Thymus (tissue), 11 donors: ENCODE measurements around the gene SAE1. TPM values are rescaled to one million over a fixed set of nuclear protein-coding genes. Genes with fewer than 3 reads are reported as not detected.
A peak's percentile ranks its signal among the peaks of the same experiment; 100 is the strongest.

Source experiments
- DNase-seq, 9 donors: peaks; one replicate each; pipeline ENCODE4 v3.0.0-alpha.2; 2013; ENCODE audit warnings: low spot score in 9 of 9, low read depth in 6 of 9, missing footprints in 1 of 9
- H3K27ac ChIP-seq, 2 donors: one replicate each; pipeline ENCODE4 v1.5.1; 2013; ENCODE audit warnings: control low read depth in 1 of 2, low read depth in 1 of 2, low read length in 1 of 2, mild to moderate bottlenecking in 1 of 2, moderate library complexity in 1 of 2
- H3K27me3 ChIP-seq, 2 donors: one replicate each; pipeline ENCODE4 v1.5.1; 2013; ENCODE audit warnings: low read length in 1 of 2; ENCODE audit not compliant: control insufficient read depth in 2 of 2, insufficient read depth in 1 of 2
- H3K36me3 ChIP-seq, 2 donors: one replicate each; pipeline ENCODE4 v1.5.1; 2013; ENCODE audit warnings: low read length in 1 of 2, mild to moderate bottlenecking in 1 of 2, moderate library complexity in 1 of 2; ENCODE audit not compliant: control insufficient read depth in 2 of 2, insufficient read depth in 2 of 2
- H3K4me1 ChIP-seq, 2 donors: one replicate each; pipeline ENCODE4 v1.5.1; 2013; ENCODE audit warnings: low read length in 2 of 2; ENCODE audit not compliant: control insufficient read depth in 2 of 2, insufficient read depth in 2 of 2
- H3K4me3 ChIP-seq, 2 donors: one replicate each; pipeline ENCODE4 v1.5.1; 2013; ENCODE audit warnings: low read length in 2 of 2, control low read depth in 1 of 2, mild to moderate bottlenecking in 1 of 2
- H3K9me3 ChIP-seq, 2 donors: one replicate each; pipeline ENCODE4 v1.5.1; 2013; ENCODE audit warnings: low read length in 1 of 2, mild to moderate bottlenecking in 1 of 2; ENCODE audit not compliant: control insufficient read depth in 2 of 2, insufficient read depth in 1 of 2
- WGBS: extraction: QIAGEN DNeasy Blood & Tissue Kit; methylation state at CpG from one replicate; pipeline ENCODE4 v1.1.7; 2013; 5-methylcytosine and 5-hydroxymethylcytosine counted together
- polyA plus RNA-seq: library from polyadenylated mRNA; stranded (reverse); fragments of 200-250 nt; gene quantifications from one replicate; pipeline ENCODE4 v1.2.3, GENCODE V29; 2013
- total RNA-seq: library from RNA; stranded (reverse); fragments of 120-200 nt; gene quantifications from one replicate; pipeline ENCODE4 v1.2.4, GENCODE V29; 2013
- donor health status: healthy.

SAE1 gene
- total and polyA plus RNA-seq, 2 donors: 40.5 to 93.3 TPM

DNA sequence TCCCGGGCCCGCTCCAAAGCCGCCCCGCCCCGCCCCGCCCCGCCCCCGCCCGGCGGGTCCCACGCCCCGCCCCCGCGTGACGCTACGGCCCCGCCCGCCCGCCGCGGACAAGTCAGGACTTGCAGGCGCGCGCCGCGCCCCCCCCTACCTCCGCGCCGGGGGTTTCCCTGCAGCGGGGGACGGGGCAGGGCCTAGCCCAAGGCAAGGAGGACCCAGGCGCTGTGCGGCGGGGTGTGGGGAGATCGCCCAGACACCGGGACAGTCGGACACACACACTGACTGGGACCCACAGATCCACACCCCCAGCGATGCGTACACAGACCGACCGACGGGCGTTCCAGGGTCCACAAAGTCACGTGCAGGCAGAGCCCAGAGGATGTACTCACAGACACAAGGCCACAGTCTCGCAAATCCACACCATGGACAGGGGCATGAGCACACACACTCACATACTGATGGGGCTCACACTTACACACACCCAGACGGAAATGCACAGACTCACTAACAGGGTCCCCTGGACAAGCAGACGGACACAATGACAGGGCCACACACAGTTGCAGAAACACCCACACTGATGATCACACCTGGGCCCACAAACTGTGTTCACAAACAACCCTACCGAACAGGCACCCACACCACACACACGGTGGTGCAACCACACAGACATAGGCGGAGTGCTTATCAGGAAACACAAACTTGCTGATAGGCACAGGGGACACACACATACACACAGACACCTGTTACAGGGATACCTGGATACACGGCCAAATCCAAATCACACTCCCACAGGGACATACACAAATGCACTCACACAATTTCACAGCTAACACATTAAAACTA lies 100.8 kb downstream of the SAE1 start:
- Histone ChIP-seq H3K4me1 (peaks cover 36 to 57% of the 10 kb centered on the region in 2 donors), H3K9me3 (no peaks in the 10 kb centered on the region), H3K27ac (peak overlapping the region in 1 of 2 donors; percentile 66), H3K27me3 (peaks cover 5 to 87% of the 10 kb centered on the region in 2 donors), H3K36me3 (no peaks in the 10 kb centered on the region), H3K4me3 (peak overlapping the region; percentile 23 to 93)
- 9% methylated on average over 51 of the region's 51 CpGs for WGBS
- peak in 4 of 9 donors; percentile 72 to 83 (median 80) for DNase-seq

DNA sequence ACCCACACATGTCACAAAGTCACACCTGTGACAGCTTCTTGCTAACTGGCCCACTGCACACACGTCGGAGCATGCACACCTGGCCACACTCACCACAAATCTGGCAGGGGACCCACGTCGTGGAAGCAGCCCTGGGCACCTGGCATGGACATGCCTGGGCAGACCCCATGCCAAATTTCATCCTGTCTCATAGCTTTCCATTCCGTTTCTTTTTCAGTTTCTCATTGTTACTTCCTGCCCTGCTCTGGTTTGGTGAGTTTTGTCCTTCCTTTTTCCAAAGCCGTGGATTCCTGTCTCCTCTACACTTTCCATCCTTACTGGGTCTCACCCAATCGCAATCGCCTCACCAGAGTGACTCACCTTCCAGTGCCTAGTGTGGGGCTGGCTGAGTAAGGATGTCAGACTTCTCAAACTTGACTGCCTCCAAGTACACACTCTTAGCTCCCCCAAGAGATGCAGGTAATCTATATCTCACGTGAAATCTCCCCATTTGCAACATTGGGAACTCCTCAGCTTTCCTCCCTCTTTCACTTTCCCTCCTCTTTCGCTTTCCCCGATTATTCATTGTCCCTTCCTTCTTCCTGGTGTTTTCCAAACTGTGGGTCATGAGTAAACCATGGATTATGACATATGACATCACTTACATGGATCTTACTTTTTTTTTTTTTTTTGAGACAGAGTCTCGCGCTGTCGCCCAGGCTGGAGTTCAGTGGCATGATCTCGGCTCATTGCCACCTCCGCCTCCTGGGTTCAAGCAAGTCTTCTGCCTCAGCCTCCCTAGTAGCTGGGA lies 102.0 kb downstream of the SAE1 start:
- H3K4me3 ChIP-seq: no peak overlapping the region
- WGBS: 53% methylated on average over 16 of the region's 16 CpGs
- DNase-seq: peak in 1 of 9 donors; percentile 26
- no peaks in the 10 kb centered on the region for H3K36me3 ChIP-seq
- H3K27me3 ChIP-seq: peaks cover 5 to 86% of the 10 kb centered on the region in 2 donors
- H3K9me3 ChIP-seq: no peaks in the 10 kb centered on the region
- H3K4me1 ChIP-seq: peaks cover 24 to 45% of the 10 kb centered on the region in 2 donors
- H3K27ac ChIP-seq: peak overlapping the region; percentile 49 to 68

DNA sequence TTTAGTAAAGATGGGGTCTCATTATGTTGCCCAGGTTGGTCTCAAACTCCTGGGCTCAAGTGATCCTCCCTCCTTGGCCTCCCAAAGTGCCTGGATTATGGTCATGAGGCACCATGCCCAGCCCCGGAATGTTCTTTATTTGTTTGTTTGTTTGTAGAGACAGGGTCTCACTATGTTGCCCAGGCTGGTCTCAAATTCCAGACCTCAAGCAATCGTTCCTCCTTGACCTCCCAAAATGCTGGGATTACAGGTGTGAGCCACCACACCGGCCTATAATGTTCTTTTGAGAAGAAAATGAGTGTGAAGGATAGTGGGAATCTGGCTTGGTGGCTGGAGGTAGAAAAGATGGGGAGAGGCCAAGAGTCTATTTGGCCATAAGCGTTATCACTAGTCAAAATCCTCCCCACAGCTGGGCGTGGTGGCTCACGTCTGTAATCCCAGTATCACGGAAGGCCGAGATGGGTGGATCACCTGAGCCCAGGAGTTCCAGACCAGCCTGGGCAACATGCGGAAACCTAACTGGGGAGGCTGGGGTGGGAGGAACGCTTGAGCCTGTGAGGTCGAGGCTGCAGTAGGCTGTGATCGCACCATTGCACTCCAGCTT lies 105.5 kb downstream of the SAE1 start:
- Histone ChIP-seq H3K9me3 (peaks cover 0 to 4% of the 10 kb centered on the region in 2 donors), H3K4me3 (no peak overlapping the region), H3K36me3 (no peaks in the 10 kb centered on the region), H3K27me3 (peaks cover 26 to 92% of the 10 kb centered on the region in 2 donors), H3K4me1 (peaks cover 19 to 39% of the 10 kb centered on the region in 2 donors), H3K27ac (no peak overlapping the region)
- WGBS: 94% methylated on average over 12 of the region's 12 CpGs
- no peak for DNase-seq

- Histone ChIP-seq H3K36me3 (no peaks in the 10 kb centered on the region), H3K27ac (peak overlapping the region in 1 of 2 donors; percentile 21), H3K27me3 (peaks cover 29 to 92% of the 10 kb centered on the region in 2 donors), H3K4me3 (peak overlapping the region in 1 of 2 donors; percentile 40), H3K4me1 (peaks cover 16 to 49% of the 10 kb centered on the region in 2 donors), H3K9me3 (peaks cover 0 to 9% of the 10 kb centered on the region in 2 donors)
- DNase-seq: peak in 1 of 9 donors; percentile 44
- 13% methylated on average over 16 of the region's 16 CpGs for WGBS
These were observed 108.5 kb downstream of the SAE1 start for GRCh38 chr19:47239152-47239551.

DNA sequence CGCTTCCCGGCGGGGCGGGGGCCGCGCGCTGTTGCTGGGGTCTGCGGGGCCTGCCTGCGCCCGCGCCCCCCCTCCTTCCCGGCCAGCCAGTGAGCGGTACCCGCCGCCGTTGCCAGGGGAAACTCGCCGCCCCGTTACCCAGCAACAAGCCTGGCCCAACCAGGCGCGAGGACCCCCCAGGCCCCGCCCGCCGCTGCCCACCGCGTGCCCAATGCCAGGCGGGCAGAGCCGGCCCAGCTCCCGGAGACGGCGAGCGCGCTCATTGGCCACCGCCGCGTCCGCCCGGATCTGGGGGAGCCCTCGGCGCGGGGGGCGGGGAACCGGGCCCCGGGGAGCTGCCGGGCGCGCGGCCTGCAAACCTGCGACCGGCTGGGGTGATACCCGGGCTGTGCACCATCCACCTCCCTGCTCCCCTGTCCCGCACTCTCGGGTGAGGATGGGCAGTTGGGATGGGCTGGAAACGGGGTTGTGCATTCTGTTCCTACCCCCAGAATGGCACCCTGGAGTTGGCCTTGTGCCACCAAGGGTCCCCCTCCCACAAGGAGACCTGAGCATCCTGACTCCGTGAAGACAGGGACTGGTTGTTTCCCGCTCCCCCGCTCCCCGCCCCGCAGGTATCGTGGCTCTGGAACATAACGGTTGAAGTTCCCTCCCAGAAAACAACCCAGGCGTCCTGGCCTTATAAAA lies 109.1 kb downstream of the SAE1 start:
- no peak overlapping the region for H3K27ac ChIP-seq

GRCh38 chr19:47240556-47240955 lies 109.9 kb downstream of the SAE1 start:
- WGBS: 62% methylated on average over 6 of the region's 6 CpGs
- peaks cover 16 to 56% of the 10 kb centered on the region in 2 donors for H3K4me1 ChIP-seq

More for the DNA sequence above, 109.1 kb downstream of the SAE1 start:
- peaks cover 0 to 9% of the 10 kb centered on the region in 2 donors for H3K9me3 ChIP-seq
- peaks cover 16 to 55% of the 10 kb centered on the region in 2 donors for H3K4me1 ChIP-seq
- H3K27me3 ChIP-seq: peaks cover 29 to 88% of the 10 kb centered on the region in 2 donors
- 4% methylated on average over 62 of the region's 62 CpGs for whole genome bisulfite sequencing
- peak in 1 of 9 donors; percentile 43 for DNase-seq
- peak overlapping the region in 1 of 2 donors; percentile 40 for H3K4me3 ChIP-seq
- H3K36me3 ChIP-seq: no peaks in the 10 kb centered on the region

GRCh38 chr19:47240996-47241918 lies 110.6 kb downstream of the SAE1 start:
- Histone ChIP-seq H3K27me3 (peaks cover 29 to 81% of the 10 kb centered on the region in 2 donors), H3K4me1 (peaks cover 16 to 56% of the 10 kb centered on the region in 2 donors), H3K9me3 (peaks cover 0 to 9% of the 10 kb centered on the region in 2 donors), H3K36me3 (no peaks in the 10 kb centered on the region), H3K27ac (no peak overlapping the region), H3K4me3 (no peak overlapping the region)
- DNase-seq: peak in 3 of 9 donors; percentile 65 to 84 (median 72)
- 11% methylated on average over 27 of the region's 27 CpGs for WGBS

More at GRCh38 chr19:47240556-47240955, 109.9 kb downstream of the SAE1 start:
- H3K27ac ChIP-seq: no peak overlapping the region
- H3K4me3 ChIP-seq: no peak overlapping the region
- no peaks in the 10 kb centered on the region for H3K36me3 ChIP-seq
- H3K9me3 ChIP-seq: peaks cover 0 to 9% of the 10 kb centered on the region in 2 donors
- DNase-seq: no peak
- peaks cover 29 to 87% of the 10 kb centered on the region in 2 donors for H3K27me3 ChIP-seq
